ENCODE data around the gene TADA2B. TPM values are rescaled to one million over a fixed set of nuclear protein-coding genes. Genes with fewer than 3 reads are reported as not detected.

TADA2B gene
- total and polyA plus RNA-seq, 9 of the 15 experiments (the other 6 are each of a cell fraction or from before 2014, with no cell fraction given) = 0.55 to 12.2 (median 7.5) TPM

GRCh38 chr4:7067452-7068278 lies 24.5 kb downstream of the TADA2B start, which contains the start of gene GRPEL1 (continued):
- TF ChIP-seq MGA (IDR thresholded peaks at IDR 0.05) (peak; percentile 92), TFAM (CRISPR knock-in tag; conservative IDR thresholded peaks at IDR 0.05) (no peak), ZMIZ1 (IDR thresholded peaks at IDR 0.05; ENCODE audit: low read depth in 2 of 2, low read length in 2 of 2) (no peak), HMGXB4 (CRISPR knock-in tag; IDR thresholded peaks at IDR 0.05) (0 out of 2 replicates have a peak, but pooled peaks have one; percentile 22), ZNF282 (CRISPR knock-in tag; IDR thresholded peaks at IDR 0.05) (peak; percentile 65; the same call in 1 of the 2 replicates), NR2C1 (IDR thresholded peaks at IDR 0.05) (peak; percentile 95), NR2C1 (tag; IDR thresholded peaks at IDR 0.05) (peak; percentile 96), HDAC2 (IDR thresholded peaks at IDR 0.05) (0 out of 2 replicates have a peak, but pooled peaks have one; percentile 24)

Measured in K562 (cell line).